Activated CD8-positive, alpha-beta memory T cell treated with anti-CD3 and anti-CD28 coated beads, Interleukin-2, amount 50 U/mL, for 48 hours (primary cell): Measurements from ENCODE around the gene SLC39A11.
"Not testable (repeated sequence)": the region's sequence is repeated elsewhere in the genome, so short reads cannot be mapped to it uniquely, and the experiment has no call there.

Experiments
- DNase-seq: peaks from one replicate; pipeline ENCODE4 v3.0.0-alpha.2; 2020

Gene SLC39A11

GRCh38 chr17:72665852-72666851 is 426.3 kb downstream of the SLC39A11 start:
- DNase-seq = no peak

GRCh38 chr17:72662827-72663190 is 429.7 kb downstream of the SLC39A11 start:
- DNase-seq = no peak

- no peak for DNase-seq
These were observed 430.3 kb downstream of the SLC39A11 start for GRCh38 chr17:72661945-72662826.

- no peak for DNase-seq
These were observed 431.2 kb downstream of the SLC39A11 start for GRCh38 chr17:72661116-72661944.

- DNase-seq = no peak
These were observed 432.0 kb downstream of the SLC39A11 start for GRCh38 chr17:72660274-72661115.

GRCh38 chr17:72659811-72660210 is 432.7 kb downstream of the SLC39A11 start:
- DNase-seq = no peak

GRCh38 chr17:72658675-72659074 is 433.8 kb downstream of the SLC39A11 start:
- DNase-seq = no peak

GRCh38 chr17:72657467-72658317 is 434.8 kb downstream of the SLC39A11 start:
- no peak for DNase-seq

- no peak for DNase-seq
These were observed 436.2 kb downstream of the SLC39A11 start for GRCh38 chr17:72656130-72656763.

- no peak for DNase-seq
These were observed 437.8 kb downstream of the SLC39A11 start for GRCh38 chr17:72654706-72655105.

- no peak for DNase-seq
These were observed 440.5 kb downstream of the SLC39A11 start for GRCh38 chr17:72651988-72652387.

GRCh38 chr17:72648702-72649101 is 443.8 kb downstream of the SLC39A11 start:
- DNase-seq = no peak

- no peak for DNase-seq
These were observed 446.3 kb downstream of the SLC39A11 start for GRCh38 chr17:72646176-72646575.

GRCh38 chr17:72644492-72644891 is 448.0 kb downstream of the SLC39A11 start:
- DNase-seq = no peak

- DNase-seq = no peak
These were observed 448.8 kb downstream of the SLC39A11 start for GRCh38 chr17:72643575-72644216.

- DNase-seq = no peak
These were observed 449.8 kb downstream of the SLC39A11 start for GRCh38 chr17:72642720-72643119.

- no peak for DNase-seq
These were observed 451.9 kb downstream of the SLC39A11 start for GRCh38 chr17:72640415-72641165.

- no peak for DNase-seq
These were observed 452.8 kb downstream of the SLC39A11 start for GRCh38 chr17:72639711-72640110.

- not testable (repeated sequence) for DNase-seq
These were observed 453.6 kb downstream of the SLC39A11 start for GRCh38 chr17:72638932-72639331.
